ENCODE measurements around the gene QRICH2. TPM values are rescaled to one million over a fixed set of nuclear protein-coding genes. Genes with fewer than 3 reads are reported as not detected.

QRICH2 gene
- total and polyA plus RNA-seq, 9 of the 15 experiments (the other 6 are each of a cell fraction or from before 2014, with no cell fraction given) = 0.03 to 1.6 (median 0.81) TPM

- TF ChIP-seq AFF4 (CRISPR knock-in tag; IDR thresholded peaks at IDR 0.05) = no peak
- TF ChIP-seq NCOR1 (IDR thresholded peaks at IDR 0.05) = no peak
- no peak for TF ChIP-seq HMG20A (CRISPR knock-in tag; conservative IDR thresholded peaks at IDR 0.05)
- peak; percentile 27; the same call in 1 of the 2 replicates for TF ChIP-seq ZBTB9 (CRISPR knock-in tag; IDR thresholded peaks at IDR 0.05)
- TF ChIP-seq CBX8 (IDR thresholded peaks at IDR 0.05; ENCODE audit: borderline replicate concordance, extremely low read depth, low read depth, low read length, poor library complexity, severe bottlenecking) = no peak
- no peak for TF ChIP-seq ASH1L (IDR thresholded peaks at IDR 0.05; ENCODE audit: borderline replicate concordance, low read depth, partially characterized antibody)
- TF ChIP-seq EHMT2 (IDR thresholded peaks at IDR 0.05) = no peak
- no peak for TF ChIP-seq ZNF518B (CRISPR knock-in tag; IDR thresholded peaks at IDR 0.05)
- no peak for TF ChIP-seq CREB5 (CRISPR knock-in tag; IDR thresholded peaks at IDR 0.05)
- no peak for TF ChIP-seq SUPT5H (IDR thresholded peaks at IDR 0.05)
- TF ChIP-seq ZNF253 (CRISPR knock-in tag; conservative IDR thresholded peaks at IDR 0.05) = no peak
- no peak for TF ChIP-seq ARID3B (CRISPR knock-in tag; IDR thresholded peaks at IDR 0.05; ENCODE audit: borderline replicate concordance)
- 0 out of 4 replicates have a peak, but pooled peaks of 1 of the 2 experiments have one; percentile 45 for TF ChIP-seq FOXA3 (CRISPR knock-in tag; conservative IDR thresholded peaks at IDR 0.05 in 1 of 2, IDR thresholded peaks at IDR 0.05 in 1 of 2)
- TF ChIP-seq RBM39 (optimal IDR thresholded peaks at IDR 0.05; ENCODE audit: low read depth, low read length) = peak; percentile 81
- peak; percentile 31; the same call in 1 of the 2 replicates for TF ChIP-seq ZNF143 (CRISPR knock-in tag; IDR thresholded peaks at IDR 0.05)
Observed at GRCh38 chr17:76266244-76266938, 41.7 kb downstream of the QRICH2 start (continued).

Data from K562 (cell line).